HepG2 (cell line): Measurements from ENCODE around the gene TUBB. TPM values are rescaled to one million over a fixed set of nuclear protein-coding genes. Genes with fewer than 3 reads are reported as not detected.

Source experiments
- DR1 ChIP-seq: sonication (generic); formaldehyde crosslinking; IDR thresholded peaks from 2 replicates; pipeline ENCODE4 v1.8.0; 2021; ENCODE audit warnings: mild to moderate bottlenecking, missing genetic modification reagents, inconsistent platforms
- FOXJ3 ChIP-seq: sonication (generic); formaldehyde crosslinking; IDR thresholded peaks from 2 replicates; pipeline ENCODE4 v1.4.0; 2020; ENCODE audit warnings: missing genetic modification reagents, mild to moderate bottlenecking, borderline replicate concordance
- GRHL1 ChIP-seq: sonication (generic); formaldehyde crosslinking; conservative IDR thresholded peaks from 2 replicates; pipeline ENCODE4 v1.8.0; 2022; ENCODE audit warnings: missing genetic modification reagents
- MTA3 ChIP-seq: sonication (generic); formaldehyde crosslinking; IDR thresholded peaks from 2 replicates; pipeline ENCODE4 v1.4.0; 2020; ENCODE audit warnings: missing genetic modification reagents
- MXI1 ChIP-seq: IDR thresholded peaks from 3 replicates; pipeline ENCODE4 v1.6.1; 2012; ENCODE audit warnings: low read depth, low read length, inconsistent platforms, borderline replicate concordance
- NCOA1 ChIP-seq: sonication (generic); formaldehyde crosslinking; IDR thresholded peaks from 2 replicates; pipeline ENCODE4 v1.9.0; 2021; ENCODE audit warnings: missing genetic modification reagents
- NRL ChIP-seq: sonication (generic); formaldehyde crosslinking; IDR thresholded peaks from 2 replicates; pipeline ENCODE4 v1.5.0; 2020; ENCODE audit warnings: missing genetic modification reagents, mild to moderate bottlenecking, moderate library complexity, borderline replicate concordance
- PRDM10 ChIP-seq: sonication (generic); formaldehyde crosslinking; IDR thresholded peaks from 2 replicates; pipeline ENCODE4 v1.4.0; 2020; ENCODE audit warnings: low read depth, missing genetic modification reagents
- RAD21 ChIP-seq: fragments of 450-650 bp; formaldehyde crosslinking; IDR thresholded peaks from 2 replicates; pipeline ENCODE4 v1.5.0; 2020; ENCODE audit warnings: mild to moderate bottlenecking
- RBAK ChIP-seq: sonication (generic); formaldehyde crosslinking; IDR thresholded peaks from 2 replicates; pipeline ENCODE4 v1.5.1; 2020; ENCODE audit warnings: mild to moderate bottlenecking, missing genetic modification reagents
- U2AF2 ChIP-seq: fragments of 200-400 bp; formaldehyde crosslinking; IDR thresholded peaks from 2 replicates; pipeline ENCODE4 v1.6.1; 2017; ENCODE audit warnings: low read depth, mild to moderate bottlenecking, low read length
- YEATS2 ChIP-seq: sonication (generic); formaldehyde crosslinking; IDR thresholded peaks from 2 replicates; pipeline ENCODE4 v1.4.0; 2020; ENCODE audit warnings: missing genetic modification reagents, borderline replicate concordance
- ZBTB1 ChIP-seq: sonication (generic); formaldehyde crosslinking; IDR thresholded peaks from 2 replicates; pipeline ENCODE4 v1.4.0; 2020; ENCODE audit warnings: missing genetic modification reagents, borderline replicate concordance
- ZBTB21 ChIP-seq: sonication (generic); formaldehyde crosslinking; IDR thresholded peaks from 2 replicates; pipeline ENCODE4 v1.4.0; 2020; ENCODE audit warnings: missing genetic modification reagents
- ZBTB3 ChIP-seq: sonication (generic); formaldehyde crosslinking; IDR thresholded peaks from 2 replicates; pipeline ENCODE4 v1.4.0; 2020; ENCODE audit warnings: low read depth, mild to moderate bottlenecking, moderate library complexity, missing genetic modification reagents, borderline replicate concordance
- ZNF343 ChIP-seq: sonication (generic); formaldehyde crosslinking; IDR thresholded peaks from 2 replicates; pipeline ENCODE4 v1.4.0; 2020; ENCODE audit warnings: mild to moderate bottlenecking, missing genetic modification reagents
- ZNF737 ChIP-seq: sonication (generic); formaldehyde crosslinking; IDR thresholded peaks from 2 replicates; pipeline ENCODE4 v1.5.0; 2020; ENCODE audit warnings: missing genetic modification reagents, mild to moderate bottlenecking, borderline replicate concordance
- ZNF776 ChIP-seq: sonication (generic); formaldehyde crosslinking; IDR thresholded peaks from 2 replicates; pipeline ENCODE4 v1.4.0; 2020; ENCODE audit warnings: mild to moderate bottlenecking, missing genetic modification reagents
- polyA plus RNA-seq, 8 experiments: library from polyadenylated mRNA; depleted of rRNA in 3 of 8; stranded (reverse) in 7 of 8; unstranded in 1 of 8; fragments of >200 nt; fragmentation: Illumina TruSeq in 4 of 8; extraction: Trizol in 4 of 8; gene quantifications; 2 replicates each; pipeline versions ENCODE4 v1.2.1 to v1.2.3, GENCODE V29; 2011 to 2016; ENCODE audit warnings: low read depth in 4 of 8, missing spikeins in 1 of 8, mixed read lengths in 1 of 8; ENCODE audit not compliant: insufficient read depth in 1 of 8
- total RNA-seq, 5 experiments: library from RNA; depleted of rRNA; stranded (reverse); fragments of >200 nt; fragmentation: Illumina TruSeq; extraction: Trizol; gene quantifications; 2 replicates each; pipeline ENCODE4 v1.2.3, GENCODE V29; 2016; ENCODE audit warnings: low read depth in 1 of 5
- TF ChIP-seq, protein P1 (sequence below), 2 experiments: sonication (generic) in 1 of 2; formaldehyde crosslinking in 1 of 2; IDR thresholded peaks; 2 replicates each; pipeline versions ENCODE4 v1.5.1 to v1.6.1; 2011 to 2020; ENCODE audit warnings: borderline replicate concordance in 1 of 2, low read depth in 1 of 2, low read length in 1 of 2, mild to moderate bottlenecking in 1 of 2, missing genetic modification reagents in 1 of 2, moderate library complexity in 1 of 2
- TF ChIP-seq, protein P2 (sequence below): sonication (generic); formaldehyde crosslinking; conservative IDR thresholded peaks from 2 replicates; pipeline ENCODE4 v1.4.0; 2020; ENCODE audit warnings: missing genetic modification reagents

Gene TUBB
- total and polyA plus RNA-seq, 2 of the 13 experiments (the other 11 are each of a cell fraction or from before 2014, with no cell fraction given) = 911 to 1,163 TPM

DNA sequence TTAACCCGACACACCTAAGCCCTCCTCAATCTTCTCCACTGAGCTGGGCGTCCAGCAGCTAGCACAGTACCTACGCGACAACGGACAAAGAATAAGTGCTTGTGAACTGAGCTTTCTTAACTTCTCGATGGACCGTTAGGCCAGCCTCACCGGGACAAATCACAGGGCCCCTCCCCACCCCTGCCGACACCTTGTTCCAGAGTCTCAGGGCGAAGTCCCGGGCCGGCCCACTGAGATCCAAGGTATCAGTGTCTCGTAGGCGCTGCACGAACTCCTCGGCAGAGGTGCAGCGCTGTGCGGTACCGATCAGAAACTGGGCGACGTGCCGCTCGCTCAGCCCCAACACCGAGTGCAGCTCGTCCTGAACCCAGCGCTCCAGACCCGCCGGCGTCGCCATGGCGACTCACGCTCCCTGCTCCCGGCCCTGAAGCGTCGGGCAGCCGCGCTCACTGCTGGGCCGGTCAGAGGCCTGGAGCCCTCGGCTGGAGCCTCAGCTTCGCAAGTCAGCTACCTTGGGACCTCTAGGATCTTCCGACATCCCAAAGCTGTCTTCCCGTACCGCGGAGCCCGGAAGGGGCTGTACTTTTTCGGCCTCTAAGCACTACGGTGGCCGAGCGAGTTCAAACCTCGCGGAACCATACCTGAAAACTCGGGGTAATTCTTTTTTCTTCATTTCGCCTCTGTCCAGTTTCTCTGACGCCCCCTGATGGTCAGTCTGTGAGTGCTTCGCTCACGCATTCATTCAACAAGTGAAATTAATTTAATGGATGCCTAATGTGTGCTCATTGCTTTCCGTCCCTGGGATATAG lies 47.5 kb upstream of the TUBB start, which contains the start of gene DHX16 (continued):
- TF ChIP-seq NCOA1 (no peak), PRDM10 (CRISPR knock-in tag) (peak; percentile 63; the same call in 1 of the 2 replicates), ZBTB1 (no peak), DR1 (CRISPR knock-in tag) (0 out of 2 replicates have a peak, but pooled peaks have one; percentile 47), ZBTB21 (CRISPR knock-in tag) (0 out of 2 replicates have a peak, but pooled peaks have one; percentile 21), U2AF2 (no peak), YEATS2 (CRISPR knock-in tag) (peak; percentile 98), RAD21 (CRISPR knock-in tag) (peak; percentile 71), ZBTB3 (no peak), FOXJ3 (CRISPR knock-in tag) (peak; percentile 80; the same call in 1 of the 2 replicates), GRHL1 (CRISPR knock-in tag) (no peak), ZNF737 (peak; percentile 68; the same call in 1 of the 2 replicates), MXI1 (peak; percentile 92; the same call in 2 of the 3 replicates), NRL (CRISPR knock-in tag) (peak; percentile 94), ZNF776 (no peak; the same call in 1 of the 2 replicates), RBAK (CRISPR knock-in tag) (no peak), MTA3 (CRISPR knock-in tag) (no peak), ZNF343 (CRISPR knock-in tag) (no peak)
- TF ChIP-seq, protein P1, sequence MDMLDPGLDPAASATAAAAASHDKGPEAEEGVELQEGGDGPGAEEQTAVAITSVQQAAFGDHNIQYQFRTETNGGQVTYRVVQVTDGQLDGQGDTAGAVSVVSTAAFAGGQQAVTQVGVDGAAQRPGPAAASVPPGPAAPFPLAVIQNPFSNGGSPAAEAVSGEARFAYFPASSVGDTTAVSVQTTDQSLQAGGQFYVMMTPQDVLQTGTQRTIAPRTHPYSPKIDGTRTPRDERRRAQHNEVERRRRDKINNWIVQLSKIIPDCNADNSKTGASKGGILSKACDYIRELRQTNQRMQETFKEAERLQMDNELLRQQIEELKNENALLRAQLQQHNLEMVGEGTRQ (IDR thresholded peaks at IDR 0.05; ENCODE audit: low read depth, low read length) = no peak
- TF ChIP-seq, protein P1 (CRISPR knock-in tag; IDR thresholded peaks at IDR 0.05; ENCODE audit: borderline replicate concordance) = no peak
- TF ChIP-seq, protein P2, sequence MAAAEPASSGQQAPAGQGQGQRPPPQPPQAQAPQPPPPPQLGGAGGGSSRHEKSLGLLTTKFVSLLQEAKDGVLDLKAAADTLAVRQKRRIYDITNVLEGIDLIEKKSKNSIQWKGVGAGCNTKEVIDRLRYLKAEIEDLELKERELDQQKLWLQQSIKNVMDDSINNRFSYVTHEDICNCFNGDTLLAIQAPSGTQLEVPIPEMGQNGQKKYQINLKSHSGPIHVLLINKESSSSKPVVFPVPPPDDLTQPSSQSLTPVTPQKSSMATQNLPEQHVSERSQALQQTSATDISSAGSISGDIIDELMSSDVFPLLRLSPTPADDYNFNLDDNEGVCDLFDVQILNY = no peak
